Tibial artery (tissue), 4 donors: ENCODE data around the gene CCDC85B.
A peak's percentile ranks its signal among the peaks of the same experiment; 100 is the strongest.

ENCODE experiments used
- DNase-seq, 2 donors: peaks; one replicate each; pipeline ENCODE4 v3.0.0-alpha.2; 2019
- H3K27ac ChIP-seq, 2 donors: fragments of 200-600 bp; sonication (generic) in 1 of 2; 1 replicate in 1 of 2; 2 replicates in 1 of 2; pipeline ENCODE4 v1.5.1; 2018 to 2019; ENCODE audit warnings: mild to moderate bottlenecking in 1 of 2
- H3K27me3 ChIP-seq, 2 donors: fragments of 200-600 bp; sonication (generic) in 1 of 2; one replicate each; pipeline versions ENCODE4 v1.5.1 to v1.6.0; 2016 to 2019
- H3K36me3 ChIP-seq, 3 donors: fragments of 200-600 bp; sonication (generic) in 2 of 3; one replicate each; pipeline ENCODE4 v1.5.1; 2016 to 2019; ENCODE audit warnings: mild to moderate bottlenecking in 2 of 3
- H3K4me1 ChIP-seq, 4 donors: fragments of 200-600 bp; sonication (generic) in 2 of 4; 1 replicate in 3 of 4; 2 replicates in 1 of 4; pipeline ENCODE4 v1.5.1; 2016 to 2019
- H3K4me3 ChIP-seq, 2 donors: fragments of 200-600 bp; sonication (generic) in 1 of 2; 1 replicate in 1 of 2; 2 replicates in 1 of 2; pipeline ENCODE4 v1.5.1; 2018 to 2019; ENCODE audit warnings: mild to moderate bottlenecking in 2 of 2
- H3K9me3 ChIP-seq, 3 donors: fragments of 200-600 bp; sonication (generic) in 1 of 3; one replicate each; pipeline ENCODE4 v1.5.1; 2016 to 2019
- intact Hi-C: fragments of 100-400 bp; cut with DNase I; formaldehyde crosslinking; loops from one replicate; pipeline ENCODE4 v1.15.0; 2023; ENCODE audit warnings: low total_unique reads
- TF ChIP-seq, protein P1 (sequence below), 2 experiments: fragments of 200-600 bp in 1 of 2; fragments of 450-650 bp in 1 of 2; IDR thresholded peaks; one replicate each; pipeline ENCODE4 v1.5.1; 2017 to 2019; ENCODE audit warnings: antibody characterized with exemption in 2 of 2, mild to moderate bottlenecking in 1 of 2, moderate library complexity in 1 of 2

CCDC85B gene

DNA sequence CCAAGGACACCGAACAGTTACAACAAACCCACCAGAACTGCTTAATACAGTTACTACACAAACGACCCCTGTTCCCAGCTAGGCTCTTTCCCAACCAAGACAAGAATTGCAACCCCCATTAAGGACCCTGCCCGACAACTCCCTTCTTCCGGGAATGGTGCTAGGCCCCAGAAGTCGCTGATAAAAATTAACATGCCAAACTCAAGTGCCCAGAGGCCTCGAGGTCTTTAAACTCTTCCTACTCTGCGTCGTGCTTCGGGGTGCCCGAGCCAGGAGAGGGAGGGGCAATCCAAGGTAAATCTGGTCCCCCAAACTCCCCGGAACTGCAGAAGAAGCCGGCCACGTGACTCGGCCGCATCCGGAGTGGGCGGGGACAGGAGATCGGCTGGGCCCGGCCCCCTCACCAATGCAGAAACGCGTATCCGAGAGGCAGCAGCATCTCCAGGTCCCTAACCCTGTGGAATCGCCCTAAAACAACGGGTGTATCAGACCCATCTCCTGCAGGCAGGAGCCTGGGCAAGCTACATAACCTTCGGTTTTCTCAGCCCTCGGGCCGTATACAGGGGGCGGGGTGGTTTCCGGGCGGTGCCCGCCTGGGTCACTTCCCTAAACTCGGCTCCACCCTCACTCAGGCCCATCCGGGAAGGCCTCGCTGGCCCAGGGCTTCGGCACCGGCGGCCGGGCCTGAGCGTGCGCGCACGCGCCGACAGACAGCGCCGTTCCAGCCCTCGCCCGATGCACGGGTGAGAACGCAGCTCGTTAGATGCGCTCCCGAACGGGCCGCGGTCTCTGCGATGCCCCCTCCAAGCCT, 33.6 kb upstream of the CCDC85B start:
- TF ChIP-seq, protein P1, sequence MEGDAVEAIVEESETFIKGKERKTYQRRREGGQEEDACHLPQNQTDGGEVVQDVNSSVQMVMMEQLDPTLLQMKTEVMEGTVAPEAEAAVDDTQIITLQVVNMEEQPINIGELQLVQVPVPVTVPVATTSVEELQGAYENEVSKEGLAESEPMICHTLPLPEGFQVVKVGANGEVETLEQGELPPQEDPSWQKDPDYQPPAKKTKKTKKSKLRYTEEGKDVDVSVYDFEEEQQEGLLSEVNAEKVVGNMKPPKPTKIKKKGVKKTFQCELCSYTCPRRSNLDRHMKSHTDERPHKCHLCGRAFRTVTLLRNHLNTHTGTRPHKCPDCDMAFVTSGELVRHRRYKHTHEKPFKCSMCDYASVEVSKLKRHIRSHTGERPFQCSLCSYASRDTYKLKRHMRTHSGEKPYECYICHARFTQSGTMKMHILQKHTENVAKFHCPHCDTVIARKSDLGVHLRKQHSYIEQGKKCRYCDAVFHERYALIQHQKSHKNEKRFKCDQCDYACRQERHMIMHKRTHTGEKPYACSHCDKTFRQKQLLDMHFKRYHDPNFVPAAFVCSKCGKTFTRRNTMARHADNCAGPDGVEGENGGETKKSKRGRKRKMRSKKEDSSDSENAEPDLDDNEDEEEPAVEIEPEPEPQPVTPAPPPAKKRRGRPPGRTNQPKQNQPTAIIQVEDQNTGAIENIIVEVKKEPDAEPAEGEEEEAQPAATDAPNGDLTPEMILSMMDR (IDR thresholded peaks at IDR 0.05), result no peak
- intact Hi-C loops, result no loop called here
- Histone ChIP-seq H3K4me1 (peaks cover 0 to 39% (median 31%) of the 10 kb centered on the region in 4 donors), H3K9me3 (no peaks in the 10 kb centered on the region), H3K27me3 (no peaks in the 10 kb centered on the region), H3K36me3 (peaks cover 40 to 46% (median 42%) of the 10 kb centered on the region in 3 donors), H3K27ac (peak overlapping the region; percentile 97 to 98), H3K4me3 (peak overlapping the region; percentile 84 to 99)
- DNase-seq, result peak; percentile 82 to 92

DNA sequence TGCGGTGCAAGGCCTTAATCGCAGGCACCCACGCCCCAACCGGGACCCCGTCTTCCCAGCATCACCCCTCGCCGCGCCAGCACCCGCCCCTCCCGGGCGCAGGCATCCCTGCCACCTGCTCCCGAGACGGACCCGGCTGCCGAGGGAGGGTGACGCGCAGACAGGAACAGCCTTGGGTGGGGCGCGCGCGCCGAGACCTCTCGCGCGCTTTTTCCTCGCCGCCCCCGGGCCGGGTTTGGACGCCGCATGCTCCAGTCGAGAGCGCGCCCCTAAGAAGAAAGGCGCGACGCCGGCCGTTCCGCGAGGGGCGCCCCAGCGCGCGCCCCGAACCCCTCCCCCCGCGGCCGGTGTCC, 33.0 kb upstream of the CCDC85B start:
- Histone ChIP-seq H3K27ac (peak overlapping the region; percentile 97 to 98), H3K9me3 (no peaks in the 10 kb centered on the region), H3K27me3 (no peaks in the 10 kb centered on the region), H3K36me3 (peaks cover 41 to 46% (median 43%) of the 10 kb centered on the region in 3 donors), H3K4me3 (peak overlapping the region; percentile 84 to 99), H3K4me1 (peaks cover 0 to 45% (median 37%) of the 10 kb centered on the region in 4 donors)
- intact Hi-C loops, result no loop called here
- TF ChIP-seq, protein P1 (IDR thresholded peaks at IDR 0.05), result no peak
- peak in 1 of 2 donors; percentile 80 for DNase-seq

DNA sequence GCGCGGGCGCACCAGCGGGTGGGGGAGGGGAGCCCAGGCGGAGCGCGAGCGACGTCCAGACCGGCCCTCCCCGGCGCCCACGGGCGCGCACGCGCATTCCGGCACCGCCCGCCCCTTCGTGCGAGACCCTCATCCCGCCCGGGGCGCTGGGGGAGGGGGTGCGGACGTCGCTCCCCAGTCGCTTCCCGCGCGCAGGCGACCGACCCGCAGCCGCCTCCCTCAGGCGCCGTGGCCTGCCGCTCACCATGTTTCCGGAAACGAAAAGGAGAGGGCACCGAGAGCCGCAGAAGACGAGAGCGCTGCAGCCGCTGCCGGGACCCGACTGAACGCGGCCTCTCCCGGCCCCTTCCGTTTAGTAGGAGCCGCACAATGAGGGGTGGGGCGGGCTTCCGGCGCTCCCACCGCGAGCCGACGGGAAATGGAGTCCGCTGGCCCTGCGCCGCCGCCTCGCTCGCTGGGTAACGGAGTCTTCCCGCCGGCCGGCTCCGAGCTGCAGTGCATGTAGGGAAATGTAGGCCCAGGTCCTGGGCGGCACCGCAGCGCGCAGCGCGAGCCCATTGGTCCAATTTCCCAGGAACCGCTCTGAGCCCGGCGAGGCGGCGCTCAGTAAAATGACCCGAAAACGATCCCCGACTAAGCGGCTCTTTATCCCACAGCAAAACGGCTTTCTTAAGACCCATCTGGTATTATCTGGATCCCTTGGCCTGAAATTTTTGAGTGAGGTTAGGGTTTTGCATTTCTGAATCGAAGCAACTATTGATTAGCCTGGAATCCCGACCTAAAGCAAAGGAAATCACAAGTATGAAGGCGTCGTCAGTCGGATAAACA, 32.4 kb upstream of the CCDC85B start, which contains the start of gene CFL1:
TSS of gene CFL1 (minus strand) at position 328 of the 828 bp plus-strand sequence. CDS start at position 247, 81 bp downstream.
- H3K9me3 ChIP-seq, result no peaks in the 10 kb centered on the region
- DNase-seq, result peak; percentile 99
- peaks cover 0 to 50% (median 41%) of the 10 kb centered on the region in 4 donors for H3K4me1 ChIP-seq
- intact Hi-C loops, result loop anchor here (2.0 kb wide), 1 partner anchor 61 kb away; the partner anchor contains the start of genes C11orf68 and DRAP1
- H3K36me3 ChIP-seq, result peaks cover 41 to 46% (median 43%) of the 10 kb centered on the region in 3 donors
- TF ChIP-seq, protein P1 (IDR thresholded peaks at IDR 0.05), result no peak
- H3K27ac ChIP-seq, result peak within 1 kb of the TSS; percentile 97 to 98
- no peaks in the 10 kb centered on the region for H3K27me3 ChIP-seq
- peak within 1 kb of the TSS; percentile 84 to 99 for H3K4me3 ChIP-seq

DNA sequence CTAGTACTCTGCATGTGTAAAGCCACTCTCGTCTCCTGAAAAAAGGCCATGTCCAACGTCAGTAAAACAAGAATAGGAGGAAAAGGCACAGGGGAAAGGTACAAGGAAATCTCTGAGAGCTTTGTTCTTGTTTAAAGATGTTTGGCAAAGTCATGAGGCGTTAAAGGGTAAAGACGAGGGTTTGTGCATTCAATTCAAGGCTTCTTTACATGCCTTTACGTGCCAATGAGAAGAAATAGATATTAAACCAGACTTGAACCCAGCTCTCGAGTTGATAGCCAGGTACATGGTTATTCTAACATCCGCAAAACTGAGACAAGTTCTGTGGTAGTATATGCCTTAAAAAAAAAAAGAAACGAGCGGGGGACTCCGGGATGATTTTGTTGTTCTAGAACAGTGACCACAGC, 31.8 kb upstream of the CCDC85B start:
- Histone ChIP-seq H3K27ac (peak overlapping the region; percentile 97 to 98), H3K36me3 (peaks cover 40 to 46% (median 41%) of the 10 kb centered on the region in 3 donors), H3K9me3 (no peaks in the 10 kb centered on the region), H3K4me1 (peaks cover 0 to 50% (median 41%) of the 10 kb centered on the region in 4 donors), H3K27me3 (no peaks in the 10 kb centered on the region), H3K4me3 (peak overlapping the region; percentile 84 to 99)
- DNase-seq, result no peak
- TF ChIP-seq, protein P1 (IDR thresholded peaks at IDR 0.05), result no peak
- intact Hi-C loops, result loop anchor here (2.0 kb wide), 1 partner anchor 60 kb away; the partner anchor contains the start of genes C11orf68 and DRAP1

DNA sequence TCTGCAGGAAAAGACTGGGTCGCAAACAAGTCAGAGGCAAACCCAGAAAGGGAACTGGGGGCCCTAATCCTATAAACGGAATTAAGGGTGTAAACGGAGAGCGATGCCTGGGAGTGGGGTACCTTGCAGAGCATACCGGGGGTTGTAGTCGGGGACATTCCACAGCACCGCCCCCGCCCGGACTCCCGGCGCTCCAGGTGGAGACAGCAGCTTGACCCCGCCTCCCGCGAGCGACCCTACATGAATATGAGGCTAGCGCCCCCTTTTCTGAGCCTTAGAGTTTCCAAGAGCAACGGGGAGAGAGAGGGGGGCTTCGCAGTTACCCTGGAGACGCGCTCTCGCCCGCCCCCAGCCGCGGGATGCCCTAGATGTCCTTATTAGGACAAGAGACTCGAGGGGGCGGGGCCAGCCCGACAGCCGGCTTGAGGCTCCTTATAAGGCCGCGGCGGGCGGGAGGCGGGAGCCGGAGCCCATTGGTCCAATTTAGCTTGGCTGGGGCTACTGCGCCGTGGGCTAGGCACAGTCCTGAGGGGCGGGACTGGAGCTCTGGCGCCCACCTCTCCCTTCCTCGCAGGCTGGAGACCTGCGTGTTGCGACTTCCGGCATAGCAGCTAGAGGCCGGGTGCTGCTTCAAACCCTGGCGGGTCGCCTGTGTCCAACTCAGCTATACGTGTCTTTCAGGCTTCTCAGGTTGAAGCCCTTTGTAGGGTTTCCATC, 31.2 kb upstream of the CCDC85B start:
- peaks cover 0 to 50% (median 39%) of the 10 kb centered on the region in 4 donors for H3K4me1 ChIP-seq
- H3K4me3 ChIP-seq, result peak overlapping the region; percentile 84 to 99
- TF ChIP-seq, protein P1 (IDR thresholded peaks at IDR 0.05), result peak in 1 of 2 experiments; percentile 14
- peaks cover 40 to 46% (median 41%) of the 10 kb centered on the region in 3 donors for H3K36me3 ChIP-seq
- H3K9me3 ChIP-seq, result no peaks in the 10 kb centered on the region
- peak overlapping the region; percentile 97 to 98 for H3K27ac ChIP-seq
- H3K27me3 ChIP-seq, result no peaks in the 10 kb centered on the region
- intact Hi-C loops, result loop anchor here (2.0 kb wide), 1 partner anchor 60 kb away; the partner anchor contains the start of genes C11orf68 and DRAP1
- DNase-seq, result peak; percentile 100
